ENCODE measurements around the gene ARID4B.
"Not testable (repeated sequence)": the region's sequence is repeated elsewhere in the genome, so short reads cannot be mapped to it uniquely, and the experiment has no call there.

ARID4B gene, protein sequence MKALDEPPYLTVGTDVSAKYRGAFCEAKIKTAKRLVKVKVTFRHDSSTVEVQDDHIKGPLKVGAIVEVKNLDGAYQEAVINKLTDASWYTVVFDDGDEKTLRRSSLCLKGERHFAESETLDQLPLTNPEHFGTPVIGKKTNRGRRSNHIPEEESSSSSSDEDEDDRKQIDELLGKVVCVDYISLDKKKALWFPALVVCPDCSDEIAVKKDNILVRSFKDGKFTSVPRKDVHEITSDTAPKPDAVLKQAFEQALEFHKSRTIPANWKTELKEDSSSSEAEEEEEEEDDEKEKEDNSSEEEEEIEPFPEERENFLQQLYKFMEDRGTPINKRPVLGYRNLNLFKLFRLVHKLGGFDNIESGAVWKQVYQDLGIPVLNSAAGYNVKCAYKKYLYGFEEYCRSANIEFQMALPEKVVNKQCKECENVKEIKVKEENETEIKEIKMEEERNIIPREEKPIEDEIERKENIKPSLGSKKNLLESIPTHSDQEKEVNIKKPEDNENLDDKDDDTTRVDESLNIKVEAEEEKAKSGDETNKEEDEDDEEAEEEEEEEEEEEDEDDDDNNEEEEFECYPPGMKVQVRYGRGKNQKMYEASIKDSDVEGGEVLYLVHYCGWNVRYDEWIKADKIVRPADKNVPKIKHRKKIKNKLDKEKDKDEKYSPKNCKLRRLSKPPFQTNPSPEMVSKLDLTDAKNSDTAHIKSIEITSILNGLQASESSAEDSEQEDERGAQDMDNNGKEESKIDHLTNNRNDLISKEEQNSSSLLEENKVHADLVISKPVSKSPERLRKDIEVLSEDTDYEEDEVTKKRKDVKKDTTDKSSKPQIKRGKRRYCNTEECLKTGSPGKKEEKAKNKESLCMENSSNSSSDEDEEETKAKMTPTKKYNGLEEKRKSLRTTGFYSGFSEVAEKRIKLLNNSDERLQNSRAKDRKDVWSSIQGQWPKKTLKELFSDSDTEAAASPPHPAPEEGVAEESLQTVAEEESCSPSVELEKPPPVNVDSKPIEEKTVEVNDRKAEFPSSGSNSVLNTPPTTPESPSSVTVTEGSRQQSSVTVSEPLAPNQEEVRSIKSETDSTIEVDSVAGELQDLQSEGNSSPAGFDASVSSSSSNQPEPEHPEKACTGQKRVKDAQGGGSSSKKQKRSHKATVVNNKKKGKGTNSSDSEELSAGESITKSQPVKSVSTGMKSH (N-terminal part only)

GRCh38 chr1:235327559-235328270 is at the start of gene ARID4B:
Gene ARID4B (minus strand): TSS chr1:235328179. CDS start chr1:235326919, 1,260 bp downstream.
- DNase-seq: peak; percentile 40 to 62

DNA sequence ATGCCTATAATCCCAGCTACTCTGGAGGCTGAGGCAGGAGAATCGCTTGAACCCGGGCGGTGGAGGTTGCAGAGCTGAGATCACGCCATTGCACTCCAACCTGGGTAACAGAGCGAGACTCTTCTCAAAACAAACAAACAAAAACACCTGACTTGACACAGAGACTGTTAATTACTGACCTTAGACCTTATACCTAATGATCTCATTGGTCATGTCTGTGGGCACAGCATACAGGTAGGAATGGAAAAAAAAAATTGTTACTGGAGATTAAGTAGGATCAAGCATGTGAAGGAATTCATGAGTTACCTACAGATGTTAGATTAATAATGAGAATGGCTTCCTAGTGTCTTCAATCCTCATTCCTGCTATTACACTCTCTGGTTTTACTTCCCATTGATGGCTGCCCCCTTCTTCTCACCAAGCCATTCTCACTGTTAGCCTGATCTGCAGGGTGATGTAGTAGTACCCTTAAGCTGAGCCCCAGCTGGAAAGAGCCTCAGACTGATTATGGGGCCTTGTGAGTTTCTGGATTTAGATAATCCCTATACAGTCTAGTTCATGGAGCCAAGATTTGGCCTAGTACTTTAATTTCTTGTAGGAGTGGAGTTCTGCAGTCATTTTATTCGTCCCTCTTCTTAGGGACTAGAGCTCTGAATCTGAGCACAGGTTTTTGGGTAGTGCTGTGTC is 48.1 kb upstream of the ARID4B start:
- no peak for DNase-seq

DNA sequence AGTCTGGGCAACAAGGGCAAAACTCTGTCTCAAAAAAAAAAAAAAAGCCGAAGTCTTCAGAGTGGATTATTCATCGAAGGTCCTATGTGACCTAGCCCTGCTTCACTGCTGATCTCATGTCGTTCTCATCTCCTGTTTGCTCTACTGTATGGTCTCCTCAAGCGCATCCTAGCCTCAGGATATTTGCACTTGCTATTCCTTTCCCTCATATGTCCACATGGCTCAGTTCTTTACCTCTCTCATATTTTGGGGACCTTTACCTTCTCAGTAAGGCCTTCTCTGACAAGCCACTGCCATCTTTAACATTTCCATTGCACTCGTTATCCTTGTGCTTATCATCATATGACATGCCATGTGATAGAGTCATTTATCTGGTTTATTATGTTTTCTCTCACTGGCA is 41.8 kb upstream of the ARID4B start:
- DNase-seq: no peak

- DNase-seq: no peak
These were observed 40.4 kb upstream of the ARID4B start for GRCh38 chr1:235368428-235368827.

DNA sequence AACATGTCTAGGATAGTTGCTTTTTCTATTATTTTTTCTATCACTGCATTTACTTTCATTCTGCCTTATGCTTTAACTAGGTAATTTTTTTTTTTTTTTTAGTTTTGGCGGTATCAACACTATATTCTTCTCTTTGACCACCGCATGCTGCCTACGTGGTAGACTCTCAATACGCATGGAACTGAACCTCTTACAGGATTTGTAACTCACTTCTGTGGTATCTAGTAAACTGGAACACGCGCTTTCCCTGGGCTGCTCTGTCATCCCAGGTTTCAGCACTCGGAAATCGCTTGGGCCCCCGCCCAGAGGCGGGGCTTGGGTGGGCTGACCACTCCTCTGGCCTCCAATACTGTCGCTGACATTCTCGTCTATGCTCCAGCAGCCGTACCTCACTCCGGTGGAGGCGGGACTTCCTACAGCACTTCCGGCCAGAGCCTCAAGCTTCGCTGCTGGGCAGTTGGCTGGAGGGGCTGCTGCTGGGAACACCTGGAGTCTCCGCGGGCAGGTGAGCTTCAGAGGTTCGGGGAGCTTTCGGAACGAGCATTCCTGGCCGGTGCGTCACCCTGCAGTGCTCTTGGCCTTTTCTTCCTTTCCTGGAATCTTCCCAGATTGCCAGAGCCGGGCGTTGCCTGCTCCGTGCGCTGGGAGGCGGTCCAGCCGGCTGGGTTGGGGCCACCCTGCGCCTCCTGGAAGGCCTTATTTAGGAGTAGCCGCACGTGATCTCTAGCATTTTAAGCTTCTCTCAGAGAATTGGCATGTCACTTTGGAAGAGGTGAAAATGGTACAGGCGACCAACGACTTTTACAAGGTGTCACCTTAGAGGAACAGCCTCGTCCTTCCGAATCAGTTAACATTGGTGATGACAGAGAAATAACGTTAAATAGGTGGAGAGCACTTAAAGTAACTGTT is 39.3 kb upstream of the ARID4B start, which contains the start of gene TBCE:
TSS of gene TBCE (plus strand) at position 428 of the 909 bp plus-strand sequence. CDS start 12,623 bp downstream, outside the sequence.
- peak; percentile 79 to 91 for DNase-seq

GRCh38 chr1:235366286-235366685 is 38.3 kb upstream of the ARID4B start:
- DNase-seq: no peak

- DNase-seq: not testable (repeated sequence)
These were observed 36.2 kb upstream of the ARID4B start for GRCh38 chr1:235364189-235364588.

GRCh38 chr1:235358899-235359298 is 30.9 kb upstream of the ARID4B start:
- DNase-seq: no peak

- no peak for DNase-seq
These were observed 29.8 kb upstream of the ARID4B start for GRCh38 chr1:235357485-235358373.

- DNase-seq: no peak
These were observed 23.9 kb upstream of the ARID4B start for GRCh38 chr1:235351898-235352297.

DNA sequence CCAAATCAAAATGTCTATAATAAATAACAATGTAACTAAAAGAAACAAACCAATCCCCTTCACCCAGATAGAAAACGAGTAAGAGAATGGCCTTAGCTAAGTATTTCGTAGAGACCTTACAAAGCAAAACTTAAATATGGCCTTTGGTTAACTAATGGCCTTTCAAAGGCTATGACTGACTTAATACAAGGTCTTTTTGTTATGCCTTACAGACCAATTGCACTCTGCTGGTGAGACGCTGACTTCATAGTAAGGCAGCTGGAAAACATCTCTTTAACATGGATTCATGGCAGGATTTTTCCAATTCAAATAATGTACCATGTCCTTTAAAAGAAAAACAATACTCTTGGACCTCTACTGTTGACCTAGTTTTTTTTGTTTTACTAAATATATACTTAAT is 23.5 kb upstream of the ARID4B start:
- DNase-seq: no peak

GRCh38 chr1:235343726-235344125 is 15.7 kb upstream of the ARID4B start:
- no peak for DNase-seq

DNA sequence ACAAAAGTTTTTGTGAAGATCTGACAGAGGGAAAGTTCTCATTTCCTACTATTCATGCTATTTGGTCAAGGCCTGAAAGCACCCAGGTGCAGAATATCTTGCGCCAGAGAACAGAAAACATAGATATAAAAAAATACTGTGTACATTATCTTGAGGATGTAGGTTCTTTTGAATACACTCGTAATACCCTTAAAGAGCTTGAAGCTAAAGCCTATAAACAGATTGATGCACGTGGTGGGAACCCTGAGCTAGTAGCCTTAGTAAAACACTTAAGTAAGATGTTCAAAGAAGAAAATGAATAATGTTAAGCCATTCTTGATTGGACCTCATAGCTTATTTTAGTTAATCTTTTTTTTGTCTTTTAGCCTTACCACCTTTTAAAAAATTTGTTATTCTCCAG is 14.5 kb upstream of the ARID4B start:
- no peak for DNase-seq

DNA sequence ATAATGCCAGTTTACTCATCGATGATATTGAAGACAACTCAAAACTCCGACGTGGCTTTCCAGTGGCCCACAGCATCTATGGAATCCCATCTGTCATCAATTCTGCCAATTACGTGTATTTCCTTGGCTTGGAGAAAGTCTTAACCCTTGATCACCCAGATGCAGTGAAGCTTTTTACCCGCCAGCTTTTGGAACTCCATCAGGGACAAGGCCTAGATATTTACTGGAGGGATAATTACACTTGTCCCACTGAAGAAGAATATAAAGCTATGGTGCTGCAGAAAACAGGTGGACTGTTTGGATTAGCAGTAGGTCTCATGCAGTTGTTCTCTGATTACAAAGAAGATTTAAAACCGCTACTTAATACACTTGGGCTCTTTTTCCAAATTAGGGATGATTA is 14.1 kb upstream of the ARID4B start:
- no peak for DNase-seq

- DNase-seq: no peak
These were observed 13.4 kb upstream of the ARID4B start for GRCh38 chr1:235341334-235341733.

DNA sequence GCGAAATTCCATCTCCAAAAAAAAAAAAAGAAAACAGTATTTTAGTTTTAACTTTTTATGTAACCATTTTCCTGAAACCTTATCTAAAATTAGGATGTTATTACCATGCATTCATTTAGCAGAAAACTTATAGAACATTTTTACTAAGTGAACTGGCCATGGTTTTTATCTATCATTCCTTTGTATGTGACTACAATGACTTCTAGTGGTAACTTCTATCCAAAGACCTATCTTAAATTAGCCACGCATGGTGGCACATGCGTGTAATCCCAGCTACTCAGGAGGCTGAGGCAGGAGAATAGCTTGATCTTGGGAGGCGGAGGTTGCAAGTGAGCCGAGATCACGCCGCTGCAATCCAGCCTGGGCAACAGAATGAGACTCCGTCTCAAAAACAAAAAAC is 11.8 kb upstream of the ARID4B start:
- DNase-seq: no peak

GRCh38 chr1:235336903-235337302 is 8.9 kb upstream of the ARID4B start:
- peak in 1 of 2 donors; percentile 81 for DNase-seq

GRCh38 chr1:235331401-235331800 is 3.4 kb upstream of the ARID4B start:
- no peak for DNase-seq

DNA sequence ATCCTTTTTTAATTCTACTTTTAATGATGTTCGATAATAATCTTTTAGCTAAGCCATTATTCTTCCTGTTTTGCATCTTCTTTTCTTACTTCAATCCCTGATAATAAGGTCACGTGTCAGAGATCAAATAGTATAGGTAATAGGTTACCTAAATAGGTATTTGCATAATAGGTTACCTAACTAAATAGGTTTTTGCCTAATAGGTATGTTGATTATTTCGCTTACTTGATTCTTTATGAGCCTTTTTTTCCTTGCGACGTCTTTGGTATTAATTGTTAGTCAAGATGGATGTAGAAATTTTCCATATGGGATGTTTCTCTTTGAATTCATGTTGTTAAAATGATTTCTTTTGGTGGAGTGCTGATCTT is 2.9 kb upstream of the ARID4B start:
- no peak for DNase-seq
